Mesenteric fat pad (tissue), 1 donor: Measurements from ENCODE around the gene CCDC40. TPM values are rescaled to one million over a fixed set of nuclear protein-coding genes. Genes with fewer than 3 reads are reported as not detected.
A peak's percentile ranks its signal among the peaks of the same experiment; 100 is the strongest.
"Not testable (repeated sequence)": the region's sequence is repeated elsewhere in the genome, so short reads cannot be mapped to it uniquely, and the experiment has no call there.

Experiments used
- DNase-seq: peaks from one replicate; pipeline ENCODE4 v3.0.0-alpha.2; 2020; ENCODE audit warnings: low spot score
- total RNA-seq: library from RNA; stranded (reverse); fragmentation: NEBNext Ultra II Directional; extraction: Animal tissue kit (Norgen Biotek cat#: 25700); gene quantifications from one replicate; pipeline ENCODE4 v1.2.1, GENCODE V29; 2021
- donor health status: DM: yes; HTN: yes; CAD: no.

The CCDC40 gene
- total RNA-seq, 1 donor from 2014 or later: 7.9 TPM

DNA sequence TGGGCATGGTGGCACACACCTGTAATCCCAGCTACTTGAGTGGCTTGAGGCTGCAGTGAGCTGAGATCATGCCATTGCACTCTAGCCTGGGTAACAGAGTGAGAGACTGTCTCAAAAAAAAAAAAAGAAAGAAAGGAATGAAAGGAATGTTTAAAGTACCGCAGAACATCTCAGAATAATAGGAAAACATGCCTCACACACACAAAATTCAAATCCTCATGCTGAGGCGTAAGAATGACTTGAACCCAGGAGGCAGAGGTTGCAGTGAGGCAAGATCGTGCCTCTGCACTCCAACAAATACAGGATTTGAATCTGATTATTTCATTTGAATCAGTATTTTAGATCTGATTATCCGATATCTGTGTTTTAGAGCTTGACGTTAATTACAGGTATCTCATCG lies 43.6 kb downstream of the CCDC40 start:
- no peak for DNase-seq

DNA sequence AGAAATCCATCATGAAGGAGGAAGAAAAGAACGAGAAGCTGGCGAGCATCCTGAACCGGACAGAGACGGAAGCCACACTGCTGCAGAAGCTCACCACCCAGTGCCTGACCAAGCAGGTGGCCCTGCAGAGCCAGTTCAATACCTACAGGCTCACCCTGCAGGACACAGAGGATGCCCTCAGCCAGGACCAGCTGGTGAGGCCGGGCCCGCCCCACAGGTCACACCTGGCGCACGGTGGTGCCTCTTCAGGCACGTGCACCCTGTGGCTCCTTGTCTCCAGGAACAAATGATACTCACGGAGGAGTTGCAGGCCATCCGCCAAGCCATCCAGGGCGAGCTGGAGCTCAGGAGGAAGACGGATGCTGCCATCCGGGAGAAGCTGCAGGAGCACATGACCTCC lies 45.2 kb downstream of the CCDC40 start:
- no peak for DNase-seq

GRCh38 chr17:80082403-80083135 lies 46.1 kb downstream of the CCDC40 start:
- no peak for DNase-seq

GRCh38 chr17:80083136-80083661 lies 46.8 kb downstream of the CCDC40 start:
- no peak for DNase-seq

DNA sequence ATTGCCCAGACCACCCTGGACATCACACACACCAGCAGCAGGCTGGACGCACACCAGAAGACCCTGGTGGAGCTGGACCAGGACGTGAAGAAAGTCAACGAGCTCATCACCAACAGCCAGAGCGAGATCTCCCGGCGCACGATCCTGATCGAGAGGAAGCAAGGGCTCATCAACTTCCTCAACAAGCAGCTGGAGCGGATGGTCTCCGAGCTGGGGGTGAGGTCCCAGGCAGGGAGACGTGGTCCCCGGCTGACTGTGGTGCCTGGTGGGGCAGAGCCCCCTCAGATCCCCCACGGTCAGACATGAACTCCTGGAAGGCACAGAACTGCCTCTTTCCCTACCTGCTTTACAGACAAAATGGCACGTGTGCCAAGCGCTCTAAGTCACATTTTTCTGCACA lies 48.3 kb downstream of the CCDC40 start:
- no peak for DNase-seq

GRCh38 chr17:80086081-80086480 lies 49.6 kb downstream of the CCDC40 start:
- no peak for DNase-seq

DNA sequence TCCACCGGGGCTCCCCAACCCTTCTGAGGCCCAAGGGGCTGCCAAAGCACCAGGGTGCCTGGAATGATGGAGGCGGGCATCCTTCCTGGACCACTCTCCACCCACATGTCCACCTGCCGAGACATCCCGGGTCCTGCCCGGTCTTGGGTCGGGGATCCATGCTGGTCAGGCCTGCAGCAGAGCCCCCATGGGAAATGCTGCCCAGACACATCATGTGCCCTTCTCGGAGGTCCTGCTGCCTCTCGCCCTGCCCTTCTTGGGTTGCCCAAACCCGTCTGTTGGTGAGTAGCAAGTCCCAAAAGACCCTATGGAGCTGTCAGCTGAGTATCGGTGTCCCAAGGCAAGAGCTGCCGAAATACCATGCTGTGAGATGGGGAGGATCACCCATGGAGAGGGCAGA lies 50.2 kb downstream of the CCDC40 start:
- DNase-seq: no peak

- DNase-seq: no peak
Measured at GRCh38 chr17:80087346-80088265, 51.2 kb downstream of the CCDC40 start.

- DNase-seq: no peak
Measured at GRCh38 chr17:80089762-80090161, 53.3 kb downstream of the CCDC40 start.

DNA sequence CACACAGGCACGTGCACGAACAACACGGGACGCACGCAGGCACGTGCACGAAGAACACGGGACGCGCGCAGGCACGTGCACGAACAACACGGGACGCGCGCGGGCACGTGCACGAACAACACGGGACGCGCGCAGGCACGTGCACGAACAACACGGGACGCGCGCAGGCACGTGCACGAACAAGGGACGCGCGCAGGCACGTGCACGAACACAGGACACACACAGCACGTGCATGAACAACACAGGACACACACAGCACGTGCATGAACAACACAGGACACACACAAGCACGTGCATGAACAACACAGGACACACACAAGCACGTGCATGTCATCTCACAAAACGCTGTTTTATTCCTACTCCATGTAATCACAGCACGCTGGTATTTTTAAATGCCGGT lies 53.7 kb downstream of the CCDC40 start:
- not testable (repeated sequence) for DNase-seq

GRCh38 chr17:80091376-80091775 lies 54.9 kb downstream of the CCDC40 start:
- no peak for DNase-seq

DNA sequence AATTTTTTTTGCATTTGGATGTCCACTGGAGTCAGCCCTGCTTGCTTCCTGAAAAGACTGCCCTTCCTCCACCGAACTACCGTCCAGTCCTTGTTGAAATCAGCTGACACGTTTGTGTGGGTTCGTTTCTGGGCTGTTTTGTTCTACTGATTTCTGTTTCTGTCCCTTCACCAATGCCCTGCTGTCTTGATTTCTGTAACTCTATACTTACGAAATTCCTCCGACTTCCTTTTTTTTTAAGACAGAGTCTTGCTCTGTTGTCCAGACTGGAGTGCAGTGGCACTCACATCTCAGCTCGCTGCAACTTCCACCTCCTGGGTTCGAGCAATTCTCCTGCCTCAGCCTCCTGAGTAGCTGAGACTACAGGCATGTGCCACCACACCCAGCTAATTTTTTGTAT lies 56.5 kb downstream of the CCDC40 start:
- DNase-seq: no peak

DNA sequence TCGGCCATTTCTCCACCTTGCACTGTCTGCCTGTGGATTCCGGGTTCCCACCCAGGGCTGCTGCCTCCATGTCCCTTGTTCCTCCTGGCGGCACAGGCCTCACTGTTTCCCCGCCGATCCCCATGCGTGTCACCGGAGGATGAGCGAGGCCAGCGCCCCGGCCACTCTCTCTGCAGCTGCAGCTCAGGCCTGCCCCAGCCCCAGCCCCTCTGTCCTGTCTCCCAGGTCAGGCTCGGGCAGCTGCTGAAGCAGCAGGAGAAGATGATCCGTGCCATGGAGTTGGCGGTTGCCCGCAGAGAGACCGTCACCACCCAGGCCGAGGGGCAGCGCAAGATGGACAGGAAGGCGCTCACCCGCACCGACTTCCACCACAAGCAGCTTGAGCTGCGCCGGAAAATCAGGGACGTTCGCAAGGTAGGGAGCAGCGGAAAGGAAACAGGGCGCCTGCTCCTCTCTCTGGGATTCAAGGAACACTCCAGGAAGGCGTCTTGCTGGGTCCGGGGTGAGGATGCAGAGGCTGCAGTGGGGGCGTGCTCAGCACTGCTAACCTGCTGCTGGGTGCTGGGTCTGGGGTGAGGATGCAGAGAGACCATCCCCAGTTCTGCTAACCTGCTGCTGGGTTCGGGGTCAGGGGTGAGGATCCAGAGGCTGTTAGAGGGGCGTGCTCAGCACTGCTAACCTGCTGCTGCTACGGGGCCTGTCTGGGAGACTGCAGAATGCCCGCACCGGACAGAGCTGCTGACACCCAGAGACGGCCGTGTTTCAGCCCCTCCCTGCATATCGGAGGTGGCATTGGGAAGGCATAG lies 58.8 kb downstream of the CCDC40 start:
- DNase-seq: peak; percentile 89

GRCh38 chr17:80095844-80096475 lies 59.5 kb downstream of the CCDC40 start:
- DNase-seq: no peak

DNA sequence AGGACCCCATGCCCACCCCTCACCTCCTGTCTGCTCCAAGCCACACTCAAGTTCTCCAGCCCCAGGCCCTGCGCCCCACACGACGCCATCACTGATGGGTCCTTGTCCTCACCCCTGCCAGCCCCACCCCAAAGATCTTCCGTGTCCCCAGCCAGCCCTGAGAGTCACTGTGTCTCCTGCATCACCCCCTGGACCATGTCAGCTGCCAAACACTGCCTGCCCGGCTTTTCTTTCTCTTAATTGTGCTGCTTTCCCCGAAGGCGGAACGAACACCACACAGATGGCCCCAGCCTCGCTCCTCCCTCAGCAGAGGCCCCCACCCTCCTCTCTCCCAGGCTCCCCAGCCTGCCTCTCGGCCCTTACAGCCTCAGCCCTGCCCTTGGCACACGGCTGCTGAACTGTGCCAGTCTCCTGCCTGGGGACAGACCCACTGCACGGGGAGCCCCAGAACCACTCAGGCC lies 60.1 kb downstream of the CCDC40 start:
- no peak for DNase-seq

- no peak for DNase-seq
Measured at GRCh38 chr17:80097127-80097621, 60.7 kb downstream of the CCDC40 start.

DNA sequence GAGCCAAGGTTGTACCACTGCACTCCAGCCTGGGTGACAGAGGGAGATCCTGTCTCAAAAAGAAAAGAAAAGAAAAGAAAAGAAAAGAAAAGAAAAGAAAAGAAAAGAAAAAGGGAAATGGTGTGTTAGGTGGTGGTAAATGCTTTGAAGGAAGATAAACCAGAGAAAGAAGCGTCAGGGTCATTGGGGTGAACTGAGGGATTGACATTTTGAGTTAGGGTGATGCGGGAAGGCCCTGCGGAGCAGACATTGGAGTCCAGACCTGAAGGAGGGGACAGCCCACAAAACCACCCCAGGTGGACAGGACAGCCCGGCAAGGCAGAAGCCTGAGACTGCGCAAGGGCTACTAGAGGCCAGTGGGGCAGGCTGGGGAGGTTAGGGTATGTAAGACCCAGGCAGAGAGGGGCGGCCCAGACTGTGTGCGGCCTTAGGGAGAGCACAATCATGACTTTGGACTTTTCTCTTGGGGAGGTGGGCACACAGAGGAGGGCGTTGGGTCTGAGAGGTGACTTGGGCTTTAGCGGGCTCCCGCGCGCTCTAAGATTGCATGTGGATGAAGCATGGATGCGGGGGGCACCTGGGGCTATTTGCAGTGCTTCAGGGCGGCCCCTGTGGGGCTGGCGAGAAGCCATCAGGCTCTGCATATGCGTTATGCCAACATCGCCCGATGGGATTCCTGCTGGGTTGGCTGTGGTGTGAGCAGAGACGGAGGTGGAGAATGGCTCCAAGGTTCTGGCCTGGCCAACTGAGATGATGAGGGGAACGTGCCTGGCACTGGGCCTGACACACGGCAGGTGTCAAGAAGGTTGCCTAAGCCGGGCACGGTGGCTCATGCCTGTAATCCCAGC lies 61.6 kb downstream of the CCDC40 start:
- no peak for DNase-seq

- DNase-seq: no peak
Measured at GRCh38 chr17:80099291-80100034, 63.0 kb downstream of the CCDC40 start.

- DNase-seq: no peak
Measured at GRCh38 chr17:80100035-80100323, 63.5 kb downstream of the CCDC40 start.
